HepG2 (cell line): ENCODE measurements around the gene CLEC16A. TPM values are rescaled to one million over a fixed set of nuclear protein-coding genes. Genes with fewer than 3 reads are reported as not detected.
A peak's percentile ranks its signal among the peaks of the same experiment; 100 is the strongest.

ENCODE experiments used
- ATAC-seq: fragments of 200-7000 bp; cut with Tn5 transposase; 3 replicates; pipeline ENCODE4 v1.9.1; 2020; ENCODE audit warnings: mild to moderate bottlenecking, moderate library complexity
- BruUV-seq: library from RNA; stranded (reverse); fragments of 400-500 nt; replicated peaks from 2 replicates; lab custom pipeline; 2021; lab: Mats Ljungman, UMichigan
- CTCF ChIA-PET: fragments of 300-600 bp; formaldehyde crosslinking; extraction: SDS; loops from one replicate; lab custom pipeline; 2021; ENCODE audit warnings: low total read pairs, inconsistent platforms, low intra/inter-chr PET ratio; lab: Yijun Ruan, JAX
- POLR2A ChIA-PET: fragments of 350-600 bp; sonication (Branson Sonifier 250); formaldehyde crosslinking; loops from one replicate; lab custom pipeline; 2020; ENCODE audit warnings: antibody characterized with exemption, inconsistent platforms; lab: Yijun Ruan, JAX
- DNase-seq: peaks from one replicate; pipeline ENCODE4 v3.0.0-alpha.2; 2015; ENCODE audit warnings: low spot score
- FAIRE-seq: peaks from 3 replicates; lab custom pipeline; 2011; peaks lifted over from hg19 to GRCh38; lab: Jason Lieb, UNC
- H2AFZ ChIP-seq: one replicate; pipeline ENCODE4 v1.6.1; 2011; ENCODE audit warnings: low read length, inconsistent platforms
- H3K27ac ChIP-seq: fragments of 300-600 bp; 3 replicates; pipeline ENCODE4 v1.8.0; 2011; ENCODE audit warnings: mixed run types, mild to moderate bottlenecking, mixed read lengths, low read length, inconsistent platforms; ENCODE audit not compliant: insufficient read depth; ENCODE audit errors: extremely low read length
- H3K27me3 ChIP-seq, 2 experiments: fragments of 200-600 bp in 1 of 2; 2 replicates in 1 of 2; 3 replicates in 1 of 2; pipeline versions ENCODE4 v1.6.0 to v1.8.0; 2011; ENCODE audit warnings: low read length in 2 of 2, mild to moderate bottlenecking in 2 of 2, moderate library complexity in 2 of 2, inconsistent platforms in 1 of 2; ENCODE audit not compliant: insufficient read depth in 2 of 2, control insufficient read depth in 1 of 2
- H3K36me3 ChIP-seq, 2 experiments: fragments of 200-600 bp in 1 of 2; replicated peaks in 1 of 2; 2 replicates in 1 of 2; 3 replicates in 1 of 2; pipeline versions ENCODE4 v1.5.1 to v1.8.0; 2011; ENCODE audit warnings: low read length in 2 of 2, inconsistent platforms in 1 of 2; ENCODE audit not compliant: insufficient read depth in 2 of 2, control insufficient read depth in 1 of 2
- H3K4me1 ChIP-seq: 2 replicates; pipeline ENCODE4 v1.5.1; 2012; ENCODE audit warnings: low read length, inconsistent platforms; ENCODE audit not compliant: insufficient read depth
- H3K4me2 ChIP-seq: 2 replicates; pipeline ENCODE4 v1.6.0; 2011; ENCODE audit warnings: low read depth, low read length, inconsistent platforms
- H3K4me3 ChIP-seq, 3 experiments: fragments of 200-600 bp in 1 of 3; sonication (generic), shearing (Covaris generic) in 1 of 3; replicated peaks in 1 of 3; 2 replicates each; pipeline ENCODE4 v1.5.1; 2011 to 2016; ENCODE audit warnings: low read length in 3 of 3, inconsistent platforms in 2 of 3, low read depth in 2 of 3, mild to moderate bottlenecking in 2 of 3, control low read depth in 1 of 3, mixed read lengths in 1 of 3; ENCODE audit not compliant: insufficient read depth in 1 of 3
- H3K79me2 ChIP-seq: one replicate; pipeline ENCODE4 v1.6.1; 2011; ENCODE audit warnings: low read length, inconsistent platforms; ENCODE audit not compliant: insufficient read depth
- H3K9ac ChIP-seq: 2 replicates; pipeline ENCODE4 v1.6.0; 2011; ENCODE audit warnings: mild to moderate bottlenecking, low read depth, low read length, inconsistent platforms; ENCODE audit not compliant: insufficient read depth
- H3K9me3 ChIP-seq: 2 replicates; pipeline ENCODE4 v1.5.1; 2012; ENCODE audit warnings: mild to moderate bottlenecking, low read length
- H4K20me1 ChIP-seq: 2 replicates; pipeline ENCODE4 v1.6.0; 2011; ENCODE audit warnings: inconsistent platforms, mild to moderate bottlenecking, low read length, moderate library complexity; ENCODE audit not compliant: insufficient read depth
- ASH2L ChIP-seq: fragments of 300-600, 200-600 bp; sonication (generic); IDR thresholded peaks from 2 replicates; pipeline ENCODE4 v1.7.0; 2017; ENCODE audit warnings: low read depth, mild to moderate bottlenecking, moderate library complexity, mixed read lengths, low read length; ENCODE audit not compliant: insufficient read length
- CENPX ChIP-seq: sonication (generic); formaldehyde crosslinking; IDR thresholded peaks from 2 replicates; pipeline ENCODE4 v1.9.0; 2021; ENCODE audit warnings: mild to moderate bottlenecking, missing genetic modification reagents, moderate library complexity
- DNMT3B ChIP-seq: conservative IDR thresholded peaks from 2 replicates; pipeline ENCODE4 v1.6.1; 2016; ENCODE audit warnings: missing biosample characterization, control low read depth
- EP300 ChIP-seq, 3 experiments: sonication (generic) in 1 of 3; formaldehyde crosslinking in 1 of 3; IDR thresholded peaks; 2 replicates each; pipeline versions ENCODE4 v1.5.1 to v1.6.1; 2011 to 2020; ENCODE audit warnings: low read depth in 2 of 3, low read length in 2 of 3, borderline replicate concordance in 1 of 3, improper control_type of control experiment in 1 of 3, mild to moderate bottlenecking in 1 of 3, missing genetic modification reagents in 1 of 3, moderate library complexity in 1 of 3
- FOXO1 ChIP-seq: sonication (generic); formaldehyde crosslinking; IDR thresholded peaks from 2 replicates; pipeline ENCODE4 v1.4.0; 2020; ENCODE audit warnings: missing genetic modification reagents
- GABPB1 ChIP-seq: IDR thresholded peaks from 2 replicates; pipeline ENCODE4 v1.6.1; 2016; ENCODE audit warnings: mild to moderate bottlenecking, missing genetic modification reagents, moderate library complexity, missing compliant biosample characterization
- HNRNPLL ChIP-seq: fragments of 200-400 bp; formaldehyde crosslinking; IDR thresholded peaks from 2 replicates; pipeline ENCODE4 v1.6.1; 2017; ENCODE audit warnings: mild to moderate bottlenecking, low read depth, low read length; ENCODE audit not compliant: poor library complexity, severe bottlenecking
- HOXA3 ChIP-seq: sonication (generic); formaldehyde crosslinking; IDR thresholded peaks from 2 replicates; pipeline ENCODE4 v1.5.0; 2020; ENCODE audit warnings: missing genetic modification reagents
- NFKBIZ ChIP-seq: IDR thresholded peaks from 2 replicates; pipeline ENCODE4 v1.6.1; 2018; ENCODE audit warnings: missing genetic modification reagents, missing compliant biosample characterization
- RNF2 ChIP-seq: fragments of 450-650 bp; conservative IDR thresholded peaks from 2 replicates; pipeline ENCODE4 v1.6.1; 2016; ENCODE audit warnings: low read depth
- TARDBP ChIP-seq: sonication (generic); formaldehyde crosslinking; IDR thresholded peaks from 2 replicates; pipeline ENCODE4 v1.8.0; 2022; ENCODE audit warnings: mild to moderate bottlenecking, missing genetic modification reagents
- ZNF572 ChIP-seq: sonication (generic); formaldehyde crosslinking; IDR thresholded peaks from 2 replicates; pipeline ENCODE4 v1.5.1; 2020; ENCODE audit warnings: mild to moderate bottlenecking, missing genetic modification reagents
- ZSCAN31 ChIP-seq: sonication (generic); formaldehyde crosslinking; IDR thresholded peaks from 2 replicates; pipeline ENCODE4 v1.5.0; 2020; ENCODE audit warnings: low read depth, mild to moderate bottlenecking, missing genetic modification reagents
- WGBS: methylation state at CpG from one replicate; pipeline ENCODE4 v1.1.6; 2017; ENCODE audit warnings: low lambda C conversion rate; 5-methylcytosine and 5-hydroxymethylcytosine counted together
- in situ Hi-C: cut with HindIII; loops from 2 replicates; pipeline ENCODE4 v1.10.0; 2017; ENCODE audit warnings: low pct_unique_long_range_greater_than_20kb; ENCODE audit not compliant: extremely low pct_ligation_motif_present
- intact Hi-C: fragments of 100-400 bp; cut with micrococcal nuclease; formaldehyde crosslinking; loops from one replicate; pipeline ENCODE4 v1.10.0; 2022; ENCODE audit not compliant: unreplicated experiment
- polyA plus RNA-seq, 8 experiments: library from polyadenylated mRNA; depleted of rRNA in 3 of 8; stranded (reverse) in 7 of 8; unstranded in 1 of 8; fragments of >200 nt; fragmentation: Illumina TruSeq in 4 of 8; extraction: Trizol in 4 of 8; gene quantifications; 2 replicates each; pipeline versions ENCODE4 v1.2.1 to v1.2.3, GENCODE V29; 2011 to 2016; ENCODE audit warnings: low read depth in 4 of 8, missing spikeins in 1 of 8, mixed read lengths in 1 of 8; ENCODE audit not compliant: insufficient read depth in 1 of 8
- total RNA-seq, 5 experiments: library from RNA; depleted of rRNA; stranded (reverse); fragments of >200 nt; fragmentation: Illumina TruSeq; extraction: Trizol; gene quantifications; 2 replicates each; pipeline ENCODE4 v1.2.3, GENCODE V29; 2016; ENCODE audit warnings: low read depth in 1 of 5
- TF ChIP-seq, protein P1 (sequence below): sonication (generic); formaldehyde crosslinking; IDR thresholded peaks from 2 replicates; pipeline ENCODE4 v1.4.0; 2020; ENCODE audit warnings: mild to moderate bottlenecking, missing genetic modification reagents
- TF ChIP-seq, protein P2 (sequence below): sonication (generic); formaldehyde crosslinking; conservative IDR thresholded peaks from 2 replicates; pipeline ENCODE4 v1.4.0; 2020; ENCODE audit warnings: missing genetic modification reagents
- TF ChIP-seq, protein P3 (sequence below): sonication (generic); formaldehyde crosslinking; conservative IDR thresholded peaks from 2 replicates; pipeline ENCODE4 v1.4.0; 2020; ENCODE audit warnings: missing genetic modification reagents

CLEC16A gene
- total and polyA plus RNA-seq, 2 of the 13 experiments (the other 11 are each of a cell fraction or from before 2014, with no cell fraction given): 8.5 to 10.3 TPM

DNA sequence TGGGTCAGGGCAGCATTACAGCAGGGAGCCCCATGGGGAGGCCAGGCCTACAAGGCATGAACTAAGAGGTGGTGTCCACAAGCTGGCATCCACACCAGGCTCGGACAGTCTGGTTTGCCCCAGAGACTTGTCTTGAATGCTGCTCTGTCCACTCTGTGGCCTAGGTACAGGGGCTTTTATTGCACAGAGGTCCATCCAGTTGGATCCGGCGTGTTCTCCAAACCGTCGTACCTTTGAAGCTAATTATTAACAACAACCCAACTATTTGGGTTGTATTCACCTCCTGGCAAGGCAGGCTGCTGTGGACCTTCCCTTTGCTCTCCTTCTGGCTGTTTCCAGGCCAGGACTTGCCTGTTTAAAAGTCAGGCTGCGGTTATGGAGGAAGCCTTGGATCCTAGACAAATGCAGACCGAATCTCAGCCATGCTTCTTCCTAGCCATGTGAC lies 123.4 kb downstream of the CLEC16A start:
- Histone ChIP-seq H4K20me1 (no peaks in the 10 kb centered on the region), H3K4me2 (peak overlapping the region; percentile 52), H3K36me3 (no peaks in the 10 kb centered on the region; a peak in 2 of 5 replicates), H3K27me3 (no peaks in the 10 kb centered on the region), H3K9ac (peak overlapping the region; percentile 4; the same call in 1 of the 2 replicates), H2AFZ (no peak overlapping the region), H3K4me1 (peaks cover 19% of the 10 kb centered on the region), H3K4me3 (peak overlapping the region in 1 of 3 experiments; percentile 2; a peak in 1 of 6 replicates), H3K79me2 (no peaks in the 10 kb centered on the region), H3K27ac (peak overlapping the region; percentile 1), H3K9me3 (no peaks in the 10 kb centered on the region)
- ChIA-PET CTCF (no interaction called here), POLR2A (interaction anchor here (1.2 kb wide), 2 partner anchors 9 to 188 kb away, joined by 3 to 9 read pairs; partner anchors contain the start of gene SOCS1)
- peak; percentile 99 for FAIRE-seq
- BruUV-seq: no TSS peak
- in situ Hi-C loops (no loop called here), intact Hi-C loops (no loop called here)
- 11% methylated on average over 7 of the region's 7 CpGs for WGBS
- ATAC-seq: peak; percentile 95
- peak; percentile 68 for DNase-seq
- 0 out of 2 replicates have a peak, but pooled peaks have one; percentile 23 for TF ChIP-seq ZSCAN31 (CRISPR knock-in tag)
- no peak for TF ChIP-seq CENPX
- TF ChIP-seq, protein P1, sequence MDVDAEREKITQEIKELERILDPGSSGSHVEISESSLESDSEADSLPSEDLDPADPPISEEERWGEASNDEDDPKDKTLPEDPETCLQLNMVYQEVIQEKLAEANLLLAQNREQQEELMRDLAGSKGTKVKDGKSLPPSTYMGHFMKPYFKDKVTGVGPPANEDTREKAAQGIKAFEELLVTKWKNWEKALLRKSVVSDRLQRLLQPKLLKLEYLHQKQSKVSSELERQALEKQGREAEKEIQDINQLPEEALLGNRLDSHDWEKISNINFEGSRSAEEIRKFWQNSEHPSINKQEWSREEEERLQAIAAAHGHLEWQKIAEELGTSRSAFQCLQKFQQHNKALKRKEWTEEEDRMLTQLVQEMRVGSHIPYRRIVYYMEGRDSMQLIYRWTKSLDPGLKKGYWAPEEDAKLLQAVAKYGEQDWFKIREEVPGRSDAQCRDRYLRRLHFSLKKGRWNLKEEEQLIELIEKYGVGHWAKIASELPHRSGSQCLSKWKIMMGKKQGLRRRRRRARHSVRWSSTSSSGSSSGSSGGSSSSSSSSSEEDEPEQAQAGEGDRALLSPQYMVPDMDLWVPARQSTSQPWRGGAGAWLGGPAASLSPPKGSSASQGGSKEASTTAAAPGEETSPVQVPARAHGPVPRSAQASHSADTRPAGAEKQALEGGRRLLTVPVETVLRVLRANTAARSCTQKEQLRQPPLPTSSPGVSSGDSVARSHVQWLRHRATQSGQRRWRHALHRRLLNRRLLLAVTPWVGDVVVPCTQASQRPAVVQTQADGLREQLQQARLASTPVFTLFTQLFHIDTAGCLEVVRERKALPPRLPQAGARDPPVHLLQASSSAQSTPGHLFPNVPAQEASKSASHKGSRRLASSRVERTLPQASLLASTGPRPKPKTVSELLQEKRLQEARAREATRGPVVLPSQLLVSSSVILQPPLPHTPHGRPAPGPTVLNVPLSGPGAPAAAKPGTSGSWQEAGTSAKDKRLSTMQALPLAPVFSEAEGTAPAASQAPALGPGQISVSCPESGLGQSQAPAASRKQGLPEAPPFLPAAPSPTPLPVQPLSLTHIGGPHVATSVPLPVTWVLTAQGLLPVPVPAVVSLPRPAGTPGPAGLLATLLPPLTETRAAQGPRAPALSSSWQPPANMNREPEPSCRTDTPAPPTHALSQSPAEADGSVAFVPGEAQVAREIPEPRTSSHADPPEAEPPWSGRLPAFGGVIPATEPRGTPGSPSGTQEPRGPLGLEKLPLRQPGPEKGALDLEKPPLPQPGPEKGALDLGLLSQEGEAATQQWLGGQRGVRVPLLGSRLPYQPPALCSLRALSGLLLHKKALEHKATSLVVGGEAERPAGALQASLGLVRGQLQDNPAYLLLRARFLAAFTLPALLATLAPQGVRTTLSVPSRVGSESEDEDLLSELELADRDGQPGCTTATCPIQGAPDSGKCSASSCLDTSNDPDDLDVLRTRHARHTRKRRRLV (CRISPR knock-in tag): no peak
- no peak for TF ChIP-seq ZNF572 (CRISPR knock-in tag)
- TF ChIP-seq EP300 (IDR thresholded peaks at IDR 0.05; ENCODE audit: low read depth in 2 of 2, low read length in 2 of 2): no peak
- TF ChIP-seq EP300 (CRISPR knock-in tag; IDR thresholded peaks at IDR 0.05; ENCODE audit: borderline replicate concordance): no peak
- TF ChIP-seq HOXA3 (CRISPR knock-in tag): peak; percentile 59; the same call in 1 of the 2 replicates
- TF ChIP-seq, protein P2, sequence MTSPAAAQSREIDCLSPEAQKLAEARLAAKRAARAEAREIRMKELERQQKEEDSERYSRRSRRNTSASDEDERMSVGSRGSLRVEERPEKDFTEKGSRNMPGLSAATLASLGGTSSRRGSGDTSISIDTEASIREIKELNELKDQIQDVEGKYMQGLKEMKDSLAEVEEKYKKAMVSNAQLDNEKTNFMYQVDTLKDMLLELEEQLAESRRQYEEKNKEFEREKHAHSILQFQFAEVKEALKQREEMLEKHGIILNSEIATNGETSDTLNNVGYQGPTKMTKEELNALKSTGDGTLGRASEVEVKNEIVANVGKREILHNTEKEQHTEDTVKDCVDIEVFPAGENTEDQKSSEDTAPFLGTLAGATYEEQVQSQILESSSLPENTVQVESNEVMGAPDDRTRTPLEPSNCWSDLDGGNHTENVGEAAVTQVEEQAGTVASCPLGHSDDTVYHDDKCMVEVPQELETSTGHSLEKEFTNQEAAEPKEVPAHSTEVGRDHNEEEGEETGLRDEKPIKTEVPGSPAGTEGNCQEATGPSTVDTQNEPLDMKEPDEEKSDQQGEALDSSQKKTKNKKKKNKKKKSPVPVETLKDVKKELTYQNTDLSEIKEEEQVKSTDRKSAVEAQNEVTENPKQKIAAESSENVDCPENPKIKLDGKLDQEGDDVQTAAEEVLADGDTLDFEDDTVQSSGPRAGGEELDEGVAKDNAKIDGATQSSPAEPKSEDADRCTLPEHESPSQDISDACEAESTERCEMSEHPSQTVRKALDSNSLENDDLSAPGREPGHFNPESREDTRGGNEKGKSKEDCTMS (CRISPR knock-in tag): no peak
- no peak for TF ChIP-seq TARDBP
- TF ChIP-seq FOXO1: no peak
- TF ChIP-seq RNF2: no peak
- 0 out of 2 replicates have a peak, but pooled peaks have one; percentile 19 for TF ChIP-seq GABPB1
- TF ChIP-seq, protein P3, sequence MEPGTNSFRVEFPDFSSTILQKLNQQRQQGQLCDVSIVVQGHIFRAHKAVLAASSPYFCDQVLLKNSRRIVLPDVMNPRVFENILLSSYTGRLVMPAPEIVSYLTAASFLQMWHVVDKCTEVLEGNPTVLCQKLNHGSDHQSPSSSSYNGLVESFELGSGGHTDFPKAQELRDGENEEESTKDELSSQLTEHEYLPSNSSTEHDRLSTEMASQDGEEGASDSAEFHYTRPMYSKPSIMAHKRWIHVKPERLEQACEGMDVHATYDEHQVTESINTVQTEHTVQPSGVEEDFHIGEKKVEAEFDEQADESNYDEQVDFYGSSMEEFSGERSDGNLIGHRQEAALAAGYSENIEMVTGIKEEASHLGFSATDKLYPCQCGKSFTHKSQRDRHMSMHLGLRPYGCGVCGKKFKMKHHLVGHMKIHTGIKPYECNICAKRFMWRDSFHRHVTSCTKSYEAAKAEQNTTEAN (CRISPR knock-in tag): no peak
- no peak for TF ChIP-seq ASH2L
- no peak for TF ChIP-seq HNRNPLL
- TF ChIP-seq NFKBIZ: no peak
- no peak for TF ChIP-seq DNMT3B (CRISPR knock-in tag)
